GM12891 (cell line): ENCODE results near the gene RAB8A.

Experiments used
- POLR2A ChIP-seq: IDR thresholded peaks from 2 replicates; pipeline ENCODE4 v1.6.1; 2011; ENCODE audit warnings: low read depth, low read length, control low read depth
- POLR2AphosphoS5 ChIP-seq: IDR thresholded peaks from 2 replicates; pipeline ENCODE4 v1.6.1; 2011; ENCODE audit warnings: low read depth, low read length, control low read depth
- POU2F2 ChIP-seq: IDR thresholded peaks from 2 replicates; pipeline ENCODE4 v1.6.1; 2011; ENCODE audit warnings: low read depth, mild to moderate bottlenecking, control low read depth, low read length, moderate library complexity
- TAF1 ChIP-seq: IDR thresholded peaks from 2 replicates; pipeline ENCODE4 v1.6.1; 2011; ENCODE audit warnings: low read depth, low read length, control low read depth

DNA sequence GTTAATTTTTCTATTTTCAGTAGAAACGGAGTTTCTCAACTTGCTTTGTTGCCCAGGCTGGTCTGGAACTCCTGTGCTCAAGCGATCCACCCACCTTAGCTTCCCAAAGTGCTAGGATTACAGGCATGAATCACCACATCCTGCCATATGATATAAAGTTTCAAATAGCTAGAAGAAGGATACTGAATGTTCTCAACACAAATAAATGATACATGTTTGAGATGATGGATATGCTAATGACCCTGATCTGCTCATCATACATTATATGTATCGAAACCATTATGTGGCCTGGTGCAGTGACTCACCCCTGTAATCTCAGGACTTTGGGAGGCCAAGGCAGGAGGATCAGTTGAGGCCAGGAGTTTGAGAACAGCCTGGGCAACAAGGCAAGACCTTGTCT is 50.2 kb downstream of the RAB8A start:
- TF ChIP-seq POLR2A (no peak), POLR2AphosphoS5 (no peak), TAF1 (no peak), POU2F2 (no peak)
